Measurements from ENCODE around the gene IL21.
"Not testable (repeated sequence)": the region's sequence is repeated elsewhere in the genome, so short reads cannot be mapped to it uniquely, and the experiment has no call there.

IL21 gene

GRCh38 chr4:122576261-122577188, 44.3 kb downstream of the IL21 start:
- DNase-seq = no peak

- not testable (repeated sequence) for DNase-seq
Observed at GRCh38 chr4:122574347-122574746, 46.5 kb downstream of the IL21 start.

- no peak for DNase-seq
Observed at GRCh38 chr4:122562449-122562848, 58.4 kb downstream of the IL21 start.

Measured in stimulated activated naive CD4-positive, alpha-beta T cell treated with Interleukin-2 at 50 U/mL for 16 hours (primary cell).